ENCODE data around the gene GABRG3.

Gene GABRG3

DNA sequence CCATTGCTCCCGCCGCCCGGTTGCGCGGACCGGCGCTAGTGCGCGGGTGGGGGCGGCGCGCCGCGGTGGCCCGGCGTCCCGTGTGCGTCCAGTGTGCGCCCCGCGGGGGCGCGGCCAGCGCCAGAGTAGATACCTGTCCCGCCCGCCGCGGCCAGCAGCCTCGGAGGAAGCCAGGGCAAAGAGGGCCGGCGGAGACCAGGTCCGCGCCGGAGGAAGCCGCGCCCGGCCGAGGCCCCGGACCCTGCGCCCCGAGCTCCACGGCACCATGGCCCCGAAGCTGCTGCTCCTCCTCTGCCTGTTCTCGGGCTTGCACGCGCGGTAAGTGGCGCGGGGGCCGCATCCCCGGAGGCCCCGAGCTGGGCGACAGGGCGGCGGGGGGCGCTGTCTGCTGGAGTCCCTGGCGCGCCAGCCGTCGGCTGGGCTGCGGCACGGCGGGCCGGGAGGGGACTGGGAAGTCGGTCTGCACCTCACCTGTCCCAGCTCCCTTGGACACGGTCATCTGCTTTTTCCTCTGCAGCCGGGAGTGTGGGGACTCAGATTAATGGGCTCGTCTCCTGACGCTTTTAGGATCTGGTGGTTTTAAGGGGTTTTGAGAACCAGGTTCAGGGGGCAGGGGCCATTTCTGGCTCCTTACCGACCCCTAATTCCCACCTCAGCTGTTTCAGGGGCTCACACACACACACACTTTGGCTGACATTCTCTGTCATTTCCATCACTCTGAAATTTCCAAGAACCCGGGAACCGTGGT lies 464 bp downstream of the GABRG3 start (continued):
- TF ChIP-seq, protein P1, sequence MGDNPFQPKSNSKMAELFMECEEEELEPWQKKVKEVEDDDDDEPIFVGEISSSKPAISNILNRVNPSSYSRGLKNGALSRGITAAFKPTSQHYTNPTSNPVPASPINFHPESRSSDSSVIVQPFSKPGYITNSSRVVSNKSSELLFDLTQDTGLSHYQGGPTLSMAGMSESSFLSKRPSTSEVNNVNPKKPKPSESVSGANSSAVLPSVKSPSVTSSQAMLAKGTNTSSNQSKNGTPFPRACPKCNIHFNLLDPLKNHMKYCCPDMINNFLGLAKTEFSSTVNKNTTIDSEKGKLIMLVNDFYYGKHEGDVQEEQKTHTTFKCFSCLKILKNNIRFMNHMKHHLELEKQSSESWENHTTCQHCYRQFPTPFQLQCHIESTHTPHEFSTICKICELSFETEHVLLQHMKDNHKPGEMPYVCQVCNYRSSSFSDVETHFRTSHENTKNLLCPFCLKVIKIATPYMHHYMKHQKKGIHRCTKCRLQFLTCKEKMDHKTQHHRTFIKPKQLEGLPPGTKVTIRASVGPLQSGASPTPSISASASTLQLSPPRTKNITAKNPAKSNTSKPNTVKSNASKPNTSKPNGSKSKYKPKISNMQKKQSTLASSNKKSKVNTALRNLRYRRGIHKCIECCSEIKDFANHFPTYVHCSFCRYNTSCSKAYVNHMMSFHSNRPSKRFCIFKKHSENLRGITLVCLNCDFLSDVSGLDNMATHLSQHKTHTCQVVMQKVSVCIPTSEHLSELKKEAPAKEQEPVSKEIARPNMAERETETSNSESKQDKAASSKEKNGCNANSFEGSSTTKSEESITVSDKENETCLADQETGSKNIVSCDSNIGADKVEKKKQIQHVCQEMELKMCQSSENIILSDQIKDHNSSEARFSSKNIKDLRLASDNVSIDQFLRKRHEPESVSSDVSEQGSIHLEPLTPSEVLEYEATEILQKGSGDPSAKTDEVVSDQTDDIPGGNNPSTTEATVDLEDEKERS (tag by site-specific recombination; IDR thresholded peaks at IDR 0.05) = no peak

DNA sequence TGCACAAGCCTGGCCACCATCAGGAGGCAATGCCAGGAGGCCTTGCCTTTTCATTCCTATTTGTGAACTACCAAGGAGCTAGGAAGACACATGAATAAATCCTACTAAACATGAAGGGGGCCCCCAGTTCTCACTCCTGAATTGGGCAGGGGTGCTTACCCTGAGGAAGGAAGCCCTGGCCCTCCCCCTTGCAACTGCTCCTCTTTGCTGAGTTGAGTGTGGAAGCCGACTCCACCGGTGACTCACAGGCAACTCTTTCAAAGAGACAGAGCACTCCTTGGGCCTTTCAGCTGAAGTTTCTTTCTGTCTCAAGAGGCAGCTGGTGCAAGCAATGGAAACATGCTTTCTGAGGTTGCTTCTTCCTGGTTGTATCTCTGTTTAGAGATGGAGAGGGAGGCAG lies 1.7 kb downstream of the GABRG3 start:
- Histone ChIP-seq H3K4me3 (ENCODE audit: low read depth, low read length) (no peak overlapping the region), H3K9me3 (ENCODE audit: control insufficient read depth, insufficient read depth, low read depth, low read length) (no peaks in the 10 kb centered on the region), H3K4me1 (ENCODE audit: control insufficient read depth, insufficient read depth, low read length) (no peaks in the 10 kb centered on the region), H3K36me3 (ENCODE audit: control insufficient read depth in 2 of 2, insufficient read depth in 1 of 2, low read length in 2 of 2) (no peaks in the 10 kb centered on the region), H3K27ac (ENCODE audit: extremely low read depth, low read depth, low read length) (no peak overlapping the region)
- TF ChIP-seq ZIC2 (tag by site-specific recombination; IDR thresholded peaks at IDR 0.05) (no peak), ZFP41 (tag by site-specific recombination; IDR thresholded peaks at IDR 0.05; ENCODE audit: borderline replicate concordance) (no peak), ZNF596 (tag by site-specific recombination; IDR thresholded peaks at IDR 0.05) (no peak), ZNF677 (tag by site-specific recombination; IDR thresholded peaks at IDR 0.05) (no peak), ZNF184 (tag by site-specific recombination; IDR thresholded peaks at IDR 0.05) (no peak), ZNF426 (tag by site-specific recombination; IDR thresholded peaks at IDR 0.05) (no peak), SP3 (tag by site-specific recombination; IDR thresholded peaks at IDR 0.05) (no peak), ZNF510 (tag by site-specific recombination; IDR thresholded peaks at IDR 0.05; ENCODE audit: insufficient replicate concordance) (no peak), ZNF146 (tag by site-specific recombination; IDR thresholded peaks at IDR 0.05) (no peak), ZNF791 (tag by site-specific recombination; IDR thresholded peaks at IDR 0.05) (no peak), ZBTB7A (tag by site-specific recombination; IDR thresholded peaks at IDR 0.05; ENCODE audit: low read depth) (no peak), ZNF16 (tag by site-specific recombination; IDR thresholded peaks at IDR 0.05; ENCODE audit: low read depth) (no peak), ZNF133 (tag by site-specific recombination; IDR thresholded peaks at IDR 0.05) (no peak), ZNF37A (tag by site-specific recombination; IDR thresholded peaks at IDR 0.05) (no peak)
- TF ChIP-seq, protein P2, sequence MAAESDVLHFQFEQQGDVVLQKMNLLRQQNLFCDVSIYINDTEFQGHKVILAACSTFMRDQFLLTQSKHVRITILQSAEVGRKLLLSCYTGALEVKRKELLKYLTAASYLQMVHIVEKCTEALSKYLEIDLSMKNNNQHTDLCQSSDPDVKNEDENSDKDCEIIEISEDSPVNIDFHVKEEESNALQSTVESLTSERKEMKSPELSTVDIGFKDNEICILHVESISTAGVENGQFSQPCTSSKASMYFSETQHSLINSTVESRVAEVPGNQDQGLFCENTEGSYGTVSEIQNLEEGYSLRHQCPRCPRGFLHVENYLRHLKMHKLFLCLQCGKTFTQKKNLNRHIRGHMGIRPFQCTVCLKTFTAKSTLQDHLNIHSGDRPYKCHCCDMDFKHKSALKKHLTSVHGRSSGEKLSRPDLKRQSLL (tag by site-specific recombination; IDR thresholded peaks at IDR 0.05) = no peak
- TF ChIP-seq, protein P3, sequence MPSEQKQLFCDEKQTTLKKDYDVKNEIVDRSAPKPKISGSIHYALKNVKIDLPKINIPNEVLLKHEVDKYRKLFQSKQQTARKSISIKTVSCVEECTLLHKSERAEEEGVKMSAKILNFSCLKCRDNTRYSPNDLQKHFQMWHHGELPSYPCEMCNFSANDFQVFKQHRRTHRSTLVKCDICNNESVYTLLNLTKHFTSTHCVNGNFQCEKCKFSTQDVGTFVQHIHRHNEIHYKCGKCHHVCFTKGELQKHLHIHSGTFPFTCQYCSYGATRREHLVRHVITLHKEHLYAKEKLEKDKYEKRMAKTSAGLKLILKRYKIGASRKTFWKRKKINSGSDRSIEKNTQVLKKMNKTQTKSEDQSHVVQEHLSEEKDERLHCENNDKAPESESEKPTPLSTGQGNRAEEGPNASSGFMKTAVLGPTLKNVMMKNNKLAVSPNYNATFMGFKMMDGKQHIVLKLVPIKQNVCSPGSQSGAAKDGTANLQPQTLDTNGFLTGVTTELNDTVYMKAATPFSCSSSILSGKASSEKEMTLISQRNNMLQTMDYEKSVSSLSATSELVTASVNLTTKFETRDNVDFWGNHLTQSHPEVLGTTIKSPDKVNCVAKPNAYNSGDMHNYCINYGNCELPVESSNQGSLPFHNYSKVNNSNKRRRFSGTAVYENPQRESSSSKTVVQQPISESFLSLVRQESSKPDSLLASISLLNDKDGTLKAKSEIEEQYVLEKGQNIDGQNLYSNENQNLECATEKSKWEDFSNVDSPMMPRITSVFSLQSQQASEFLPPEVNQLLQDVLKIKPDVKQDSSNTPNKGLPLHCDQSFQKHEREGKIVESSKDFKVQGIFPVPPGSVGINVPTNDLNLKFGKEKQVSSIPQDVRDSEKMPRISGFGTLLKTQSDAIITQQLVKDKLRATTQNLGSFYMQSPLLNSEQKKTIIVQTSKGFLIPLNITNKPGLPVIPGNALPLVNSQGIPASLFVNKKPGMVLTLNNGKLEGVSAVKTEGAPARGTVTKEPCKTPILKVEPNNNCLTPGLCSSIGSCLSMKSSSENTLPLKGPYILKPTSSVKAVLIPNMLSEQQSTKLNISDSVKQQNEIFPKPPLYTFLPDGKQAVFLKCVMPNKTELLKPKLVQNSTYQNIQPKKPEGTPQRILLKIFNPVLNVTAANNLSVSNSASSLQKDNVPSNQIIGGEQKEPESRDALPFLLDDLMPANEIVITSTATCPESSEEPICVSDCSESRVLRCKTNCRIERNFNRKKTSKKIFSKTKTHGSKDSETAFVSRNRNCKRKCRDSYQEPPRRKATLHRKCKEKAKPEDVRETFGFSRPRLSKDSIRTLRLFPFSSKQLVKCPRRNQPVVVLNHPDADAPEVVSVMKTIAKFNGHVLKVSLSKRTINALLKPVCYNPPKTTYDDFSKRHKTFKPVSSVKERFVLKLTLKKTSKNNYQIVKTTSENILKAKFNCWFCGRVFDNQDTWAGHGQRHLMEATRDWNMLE (tag by site-specific recombination; conservative IDR thresholded peaks at IDR 0.05; ENCODE audit: low read depth) = no peak
- ChIA-PET CTCF (interaction anchor here (0.9 to 1.0 kb wide), 3 partner anchors 11 to 320 kb away, joined by 3 to 4 read pairs (median 4); no protein-coding TSS in a partner anchor), POLR2A (no interaction called here)
